ENCODE results near the gene PTPN22. TPM values are rescaled to one million over a fixed set of nuclear protein-coding genes. Genes with fewer than 3 reads are reported as not detected.

The PTPN22 gene
- total RNA-seq, 1 donor from 2014 or later: 66.7 TPM

DNA sequence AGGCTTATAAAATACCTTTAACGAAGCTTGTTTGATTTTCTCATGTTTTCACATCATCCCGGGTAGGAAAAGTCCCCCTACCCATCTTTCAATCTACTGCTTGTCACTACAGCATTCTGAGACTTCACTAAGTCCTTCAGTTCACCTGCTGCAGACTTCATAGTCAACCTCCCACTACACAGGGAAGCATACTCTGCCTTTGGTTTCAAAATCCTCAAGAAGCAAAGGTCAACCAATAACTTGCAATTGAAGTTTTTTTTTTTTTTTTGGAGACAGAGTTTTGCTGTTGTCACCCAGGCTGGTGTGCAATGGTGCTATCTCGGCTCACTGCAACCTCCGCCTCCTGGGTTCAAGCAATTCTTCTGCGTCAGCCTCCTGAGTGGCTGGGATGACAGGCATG, 4.7 kb upstream of the PTPN22 start:
- intact Hi-C loops (cut with micrococcal nuclease): no loop called here
- no peaks in the 10 kb centered on the region for H3K9me3 Mint-ChIP-seq
- no peak for DNase-seq (ENCODE audit: low spot score)
- peaks cover 7% of the 10 kb centered on the region for H3K36me3 Mint-ChIP-seq (ENCODE audit: low read depth)
- no peak overlapping the region for H3K27ac Mint-ChIP-seq
- no peaks in the 10 kb centered on the region for H3K27me3 Mint-ChIP-seq (ENCODE audit: insufficient read depth)
- H3K4me1 Mint-ChIP-seq (ENCODE audit: low read depth): peaks cover 74% of the 10 kb centered on the region
- no peak overlapping the region for H3K4me3 Mint-ChIP-seq

DNA sequence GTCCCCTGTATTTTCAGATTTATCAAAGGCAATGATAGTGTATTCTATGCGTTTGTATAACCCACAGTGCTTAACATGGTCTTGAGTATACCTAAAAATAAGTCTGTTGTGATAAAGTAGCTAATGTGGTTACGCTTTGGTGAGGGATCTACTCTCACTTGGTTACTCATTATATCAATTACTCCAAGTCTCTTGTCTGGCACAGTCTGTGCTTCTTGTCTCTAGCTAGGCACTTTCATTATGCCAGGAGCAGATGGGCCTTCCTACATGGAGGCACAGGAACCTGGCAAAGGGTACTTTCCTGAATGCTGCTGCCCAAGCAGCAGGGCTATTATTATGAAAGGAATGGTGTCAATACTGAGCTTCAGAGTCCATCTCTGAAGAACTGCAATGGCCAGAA, 4.2 kb upstream of the PTPN22 start:
- DNase-seq (ENCODE audit: low spot score): no peak
- no peaks in the 10 kb centered on the region for H3K9me3 Mint-ChIP-seq
- H3K4me3 Mint-ChIP-seq: no peak overlapping the region
- H3K27me3 Mint-ChIP-seq (ENCODE audit: insufficient read depth): no peaks in the 10 kb centered on the region
- no peak overlapping the region for H3K27ac Mint-ChIP-seq
- peaks cover 8% of the 10 kb centered on the region for H3K36me3 Mint-ChIP-seq (ENCODE audit: low read depth)
- intact Hi-C loops (cut with micrococcal nuclease): no loop called here
- peaks cover 70% of the 10 kb centered on the region for H3K4me1 Mint-ChIP-seq (ENCODE audit: low read depth)

DNA sequence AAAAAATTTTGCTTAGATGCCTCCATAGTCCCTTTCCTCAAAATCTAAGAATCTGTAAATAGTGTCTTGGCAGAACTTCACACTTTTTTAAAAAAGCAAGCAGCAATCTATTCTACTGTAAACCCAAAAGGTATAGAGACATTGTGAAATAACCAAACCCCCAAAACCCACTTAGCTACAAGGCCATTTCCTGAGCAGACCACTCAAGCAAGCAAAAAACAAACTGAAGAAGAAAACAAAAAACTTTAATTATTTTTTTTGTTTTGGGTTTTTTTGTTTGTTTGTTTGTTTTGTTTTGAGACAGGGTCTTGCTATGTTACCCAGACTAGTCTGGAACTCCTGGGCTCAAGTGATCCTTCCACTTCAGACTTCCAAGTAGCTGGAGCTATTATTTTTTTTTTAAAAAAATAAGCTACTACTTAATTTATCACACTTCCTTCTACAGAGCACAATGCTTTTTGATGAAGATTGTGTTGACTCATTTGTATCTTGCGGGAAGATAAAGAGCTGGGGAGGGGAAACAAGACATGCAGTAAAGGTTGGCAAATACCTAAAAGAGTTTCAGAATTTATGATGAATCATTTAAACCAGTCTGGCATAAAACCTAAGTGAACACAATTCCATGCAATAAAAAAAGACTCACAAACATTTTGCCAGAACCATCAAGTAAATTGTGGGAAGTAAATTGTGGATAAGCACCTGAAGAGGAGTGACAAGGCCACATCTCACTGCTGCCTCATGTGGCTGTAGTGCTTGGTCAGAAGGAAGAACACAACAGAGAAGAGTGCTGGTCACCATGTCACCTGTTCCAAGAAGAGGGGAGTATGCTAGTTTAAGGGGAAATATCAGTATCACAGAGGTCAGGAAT, 2.7 kb upstream of the PTPN22 start:
- no peak for DNase-seq (ENCODE audit: low spot score)
- Mint-ChIP-seq H3K27me3 (ENCODE audit: insufficient read depth) (no peaks in the 10 kb centered on the region), H3K36me3 (ENCODE audit: low read depth) (peaks cover 16% of the 10 kb centered on the region), H3K4me3 (peak overlapping the region; percentile 55), H3K4me1 (ENCODE audit: low read depth) (peaks cover 68% of the 10 kb centered on the region), H3K27ac (peak overlapping the region; percentile 87), H3K9me3 (no peaks in the 10 kb centered on the region)
- intact Hi-C loops (cut with micrococcal nuclease): loop anchor here (1.0 to 5.0 kb wide), 3 partner anchors 17 to 917 kb away; partner anchors contain the start of gene SLC16A1

DNA sequence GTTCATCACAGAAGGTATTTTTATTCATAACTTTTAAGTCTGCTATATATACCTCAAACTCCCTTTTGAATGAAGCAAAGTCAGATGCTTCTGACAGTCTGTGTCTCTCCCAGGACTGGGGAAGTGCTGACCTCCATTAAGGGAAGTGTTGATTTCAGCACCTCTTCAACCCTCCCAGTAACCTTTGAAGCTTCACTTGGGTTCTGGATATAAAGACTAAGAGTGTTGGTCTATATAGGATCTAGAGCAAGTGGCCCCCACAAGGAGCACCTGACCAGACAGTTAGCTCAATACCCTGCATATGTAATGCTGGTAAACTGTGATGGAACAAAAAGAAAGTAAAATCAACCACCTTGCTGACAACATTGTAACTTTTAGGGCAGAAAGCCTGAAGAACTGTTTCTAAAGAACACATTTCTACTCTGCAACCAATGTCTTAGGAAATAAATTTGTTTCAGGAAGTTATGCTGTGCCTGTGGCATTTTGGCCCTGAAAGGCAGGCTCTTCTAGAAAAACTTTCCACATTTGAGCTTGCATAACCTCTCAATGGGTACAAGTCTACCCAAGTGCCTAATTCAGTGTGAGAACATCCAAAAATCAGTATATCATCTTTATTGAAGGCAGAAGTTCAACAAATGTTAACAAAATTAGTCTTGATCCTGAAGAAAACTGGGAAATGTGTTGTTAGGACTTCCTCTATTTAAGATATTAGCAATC, 865 bp upstream of the PTPN22 start:
- H3K27ac Mint-ChIP-seq: peak overlapping the region; percentile 98
- intact Hi-C loops (cut with micrococcal nuclease): loop anchor here (5.0 kb wide), 2 partner anchors 140 to 915 kb away; partner anchors contain the start of gene SLC16A1

DNA sequence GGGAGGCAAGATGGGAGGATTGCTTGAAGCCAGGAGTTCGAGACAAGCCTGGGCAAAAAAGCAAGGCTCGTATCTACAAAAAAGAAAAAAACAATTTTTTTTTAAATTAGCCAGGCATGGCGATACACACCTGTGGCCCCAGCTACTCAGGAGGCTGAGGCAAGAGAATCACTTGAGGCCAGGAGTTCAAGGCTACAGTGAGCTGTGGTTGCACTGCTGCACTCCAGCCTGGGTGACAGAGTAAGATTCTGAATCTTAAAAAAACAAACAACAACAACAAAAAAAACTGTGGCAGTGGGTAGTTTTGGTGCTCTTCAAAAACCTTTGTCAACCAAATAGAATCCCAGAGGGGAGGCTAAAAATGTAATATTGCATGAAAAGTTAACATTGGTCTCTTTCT, 734 bp downstream of the PTPN22 start:
- no peaks in the 10 kb centered on the region for H3K9me3 Mint-ChIP-seq
- no peak for DNase-seq (ENCODE audit: low spot score)
- H3K4me1 Mint-ChIP-seq (ENCODE audit: low read depth): peaks cover 72% of the 10 kb centered on the region

More for the DNA sequence above, 865 bp upstream of the PTPN22 start:
- Mint-ChIP-seq H3K4me1 (ENCODE audit: low read depth) (peaks cover 69% of the 10 kb centered on the region), H3K36me3 (ENCODE audit: low read depth) (peaks cover 33% of the 10 kb centered on the region), H3K9me3 (no peaks in the 10 kb centered on the region), H3K4me3 (peak overlapping the region; percentile 93), H3K27me3 (ENCODE audit: insufficient read depth) (no peaks in the 10 kb centered on the region)
- peak; percentile 18 for DNase-seq (ENCODE audit: low spot score)

DNA sequence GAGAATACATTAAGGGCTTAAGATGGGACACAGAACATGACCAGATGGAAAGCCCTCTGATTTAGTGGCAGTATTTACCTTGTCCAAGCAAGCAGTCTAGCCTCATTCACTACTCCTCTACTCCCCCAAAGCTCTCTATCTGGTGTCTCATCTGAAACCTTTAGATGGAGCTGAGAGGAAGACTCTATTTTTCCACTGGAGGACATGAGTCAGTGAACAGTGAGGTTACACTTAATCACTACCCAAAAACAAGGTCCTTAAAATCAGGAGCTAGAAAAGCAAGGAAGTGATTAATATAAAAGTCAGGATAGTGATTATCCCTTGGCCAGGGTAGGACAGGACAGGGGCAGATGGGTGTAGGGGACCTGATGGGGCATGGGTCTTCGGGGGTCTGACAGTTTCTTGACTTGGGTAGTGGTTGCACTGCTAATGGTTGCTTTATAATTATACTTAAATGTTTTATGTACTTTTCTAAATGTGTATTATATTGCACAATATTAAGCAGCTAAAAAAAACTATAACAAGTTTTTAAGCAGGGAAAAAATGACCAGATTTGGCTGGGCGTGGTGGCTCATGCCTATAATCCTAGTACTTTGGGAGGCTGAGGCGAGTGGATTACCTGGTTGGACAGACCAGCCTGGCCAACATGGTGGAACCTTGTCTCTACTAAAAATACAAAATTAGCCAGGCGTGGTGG, 3.0 kb downstream of the PTPN22 start:
- no peaks in the 10 kb centered on the region for H3K9me3 Mint-ChIP-seq
- peaks cover 67% of the 10 kb centered on the region for H3K4me1 Mint-ChIP-seq (ENCODE audit: low read depth)
- H3K27ac Mint-ChIP-seq: peak overlapping the region; percentile 93
- peaks cover 43% of the 10 kb centered on the region for H3K36me3 Mint-ChIP-seq (ENCODE audit: low read depth)
- no peaks in the 10 kb centered on the region for H3K27me3 Mint-ChIP-seq (ENCODE audit: insufficient read depth)
- peak overlapping the region; percentile 93 for H3K4me3 Mint-ChIP-seq
- DNase-seq (ENCODE audit: low spot score): no peak
- intact Hi-C loops (cut with micrococcal nuclease): loop anchor here (1.0 kb wide), 2 partner anchors 22 to 33 kb away; no protein-coding TSS in a partner anchor

More for the DNA sequence above, 734 bp downstream of the PTPN22 start:
- H3K27ac Mint-ChIP-seq: peak overlapping the region; percentile 98
- peak overlapping the region; percentile 93 for H3K4me3 Mint-ChIP-seq
- no peaks in the 10 kb centered on the region for H3K27me3 Mint-ChIP-seq (ENCODE audit: insufficient read depth)
- peaks cover 35% of the 10 kb centered on the region for H3K36me3 Mint-ChIP-seq (ENCODE audit: low read depth)
- intact Hi-C loops (cut with micrococcal nuclease): loop anchor here (1.0 to 5.0 kb wide), 6 partner anchors 9 to 913 kb away; partner anchors contain the start of genes AP4B1, RSBN1 and SLC16A1

DNA sequence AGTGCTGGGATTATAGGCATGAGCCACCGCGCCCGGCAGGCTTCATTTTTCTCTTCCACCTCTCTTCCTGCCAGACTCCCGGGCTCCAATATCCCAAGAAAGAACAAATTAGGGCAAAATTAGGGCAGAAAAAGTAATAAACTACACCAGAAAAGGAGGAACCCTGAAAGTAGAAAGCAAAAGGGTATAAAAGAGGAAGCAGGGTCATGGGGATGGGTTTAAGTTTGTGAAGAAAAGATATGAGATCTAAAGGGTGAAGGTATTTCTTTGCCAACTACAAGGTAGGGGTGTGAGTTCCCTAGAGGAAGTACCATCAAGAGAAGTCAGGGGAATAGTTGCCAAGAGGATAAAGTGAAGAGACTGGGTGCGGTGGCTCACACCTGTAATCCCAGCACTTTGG, 9.9 kb downstream of the PTPN22 start:
- H3K4me1 Mint-ChIP-seq (ENCODE audit: low read depth): peaks cover 54% of the 10 kb centered on the region
- H3K9me3 Mint-ChIP-seq: no peaks in the 10 kb centered on the region
- peak overlapping the region; percentile 19 for H3K27ac Mint-ChIP-seq
- intact Hi-C loops (cut with micrococcal nuclease): loop anchor here (1.0 kb wide), 1 partner anchor 10 kb away; the partner anchor contains the start of gene PTPN22
- DNase-seq (ENCODE audit: low spot score): no peak
- no peak overlapping the region for H3K4me3 Mint-ChIP-seq
- H3K36me3 Mint-ChIP-seq (ENCODE audit: low read depth): peaks cover 54% of the 10 kb centered on the region
- H3K27me3 Mint-ChIP-seq (ENCODE audit: insufficient read depth): no peaks in the 10 kb centered on the region

DNA sequence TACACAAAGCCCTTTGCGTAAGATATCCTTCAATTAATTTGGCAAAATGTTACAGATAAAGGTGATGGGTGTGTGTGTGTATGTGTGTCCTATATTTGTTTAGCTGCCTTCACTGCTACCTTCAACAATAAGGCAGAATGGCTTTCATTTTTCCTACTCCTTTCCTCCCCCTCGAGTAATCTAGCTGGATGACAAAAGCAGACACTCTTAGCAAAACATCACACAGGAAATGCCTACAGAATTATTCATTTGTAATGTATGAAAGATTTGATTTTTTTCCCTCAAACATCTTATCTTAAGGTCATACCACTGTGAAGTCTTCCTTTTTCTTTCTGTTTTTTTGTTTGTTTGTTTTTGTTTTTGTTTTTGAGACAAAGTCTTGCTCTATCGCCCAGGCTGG, 10.6 kb downstream of the PTPN22 start:
- Mint-ChIP-seq H3K9me3 (no peaks in the 10 kb centered on the region), H3K4me3 (no peak overlapping the region), H3K27me3 (ENCODE audit: insufficient read depth) (no peaks in the 10 kb centered on the region), H3K36me3 (ENCODE audit: low read depth) (peaks cover 60% of the 10 kb centered on the region), H3K27ac (peak overlapping the region; percentile 54), H3K4me1 (ENCODE audit: low read depth) (peaks cover 51% of the 10 kb centered on the region)
- no peak for DNase-seq (ENCODE audit: low spot score)
- intact Hi-C loops (cut with micrococcal nuclease): loop anchor here (1.0 kb wide), 1 partner anchor 10 kb away; the partner anchor contains the start of gene PTPN22

DNA sequence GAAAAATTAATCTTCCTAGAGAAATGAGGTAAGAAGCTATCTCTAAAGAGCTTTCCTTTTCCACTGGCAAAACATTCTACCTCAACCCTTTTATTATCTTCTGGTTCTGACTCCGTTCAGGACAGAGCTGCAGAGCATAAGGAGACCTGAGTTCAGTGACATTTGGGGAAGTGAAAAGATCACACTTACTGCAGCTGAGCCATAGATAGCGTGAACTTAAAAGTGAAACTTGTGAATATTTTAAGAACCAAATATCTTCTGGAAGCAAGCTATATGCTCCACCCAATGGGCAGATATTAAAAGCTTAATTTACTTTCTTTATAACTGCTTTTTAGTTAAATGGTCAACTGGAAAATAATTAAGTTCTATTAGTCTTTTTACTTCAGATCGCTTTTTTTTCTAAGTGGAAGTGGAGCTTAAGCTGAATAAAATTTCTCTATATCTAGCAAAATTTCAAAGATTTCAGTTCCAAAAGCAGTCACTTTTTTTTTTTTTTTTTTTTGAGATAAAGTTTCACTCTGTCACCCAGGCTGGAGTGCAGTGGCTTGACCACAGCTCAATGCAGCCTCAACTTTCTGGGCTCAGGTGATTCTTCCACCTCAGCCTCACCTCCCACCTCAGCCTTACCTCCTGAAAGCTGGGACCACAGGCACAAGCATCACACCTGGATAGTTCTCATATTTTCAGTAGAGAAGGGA, 11.9 kb downstream of the PTPN22 start:
- Mint-ChIP-seq H3K27ac (peak overlapping the region; percentile 62), H3K4me1 (ENCODE audit: low read depth) (peaks cover 43% of the 10 kb centered on the region), H3K36me3 (ENCODE audit: low read depth) (peaks cover 61% of the 10 kb centered on the region), H3K9me3 (no peaks in the 10 kb centered on the region), H3K27me3 (ENCODE audit: insufficient read depth) (no peaks in the 10 kb centered on the region), H3K4me3 (peak overlapping the region; percentile 24)
- no peak for DNase-seq (ENCODE audit: low spot score)
- intact Hi-C loops (cut with micrococcal nuclease): loop anchor here (2.0 kb wide), 1 partner anchor 15 kb away; no protein-coding TSS in a partner anchor

DNA sequence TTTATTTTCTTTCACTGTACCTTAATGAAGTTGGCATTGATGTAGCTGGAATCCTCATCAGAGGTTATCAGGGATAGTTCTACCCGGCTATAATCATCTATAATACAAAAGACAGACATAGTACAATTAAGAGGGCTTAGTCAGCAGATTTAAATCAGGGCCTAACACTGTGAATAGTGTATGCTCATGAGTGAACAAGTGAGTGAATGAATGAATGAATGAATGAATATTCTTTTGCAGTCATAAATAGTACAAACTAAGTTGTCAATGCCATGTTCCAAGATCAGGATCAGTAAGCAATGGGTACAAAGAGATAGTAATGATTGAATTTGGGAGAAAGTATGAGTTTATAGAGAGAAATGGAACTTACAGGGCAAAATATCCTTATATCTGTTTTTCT, 12.5 kb downstream of the PTPN22 start:
- intact Hi-C loops (cut with micrococcal nuclease): loop anchor here (2.0 kb wide), 1 partner anchor 14 kb away; no protein-coding TSS in a partner anchor
- H3K9me3 Mint-ChIP-seq: no peaks in the 10 kb centered on the region
- H3K27ac Mint-ChIP-seq: peak overlapping the region; percentile 31
- H3K27me3 Mint-ChIP-seq (ENCODE audit: insufficient read depth): no peaks in the 10 kb centered on the region
- DNase-seq (ENCODE audit: low spot score): no peak
- H3K4me1 Mint-ChIP-seq (ENCODE audit: low read depth): peaks cover 50% of the 10 kb centered on the region
- peaks cover 65% of the 10 kb centered on the region for H3K36me3 Mint-ChIP-seq (ENCODE audit: low read depth)
- H3K4me3 Mint-ChIP-seq: no peak overlapping the region

DNA sequence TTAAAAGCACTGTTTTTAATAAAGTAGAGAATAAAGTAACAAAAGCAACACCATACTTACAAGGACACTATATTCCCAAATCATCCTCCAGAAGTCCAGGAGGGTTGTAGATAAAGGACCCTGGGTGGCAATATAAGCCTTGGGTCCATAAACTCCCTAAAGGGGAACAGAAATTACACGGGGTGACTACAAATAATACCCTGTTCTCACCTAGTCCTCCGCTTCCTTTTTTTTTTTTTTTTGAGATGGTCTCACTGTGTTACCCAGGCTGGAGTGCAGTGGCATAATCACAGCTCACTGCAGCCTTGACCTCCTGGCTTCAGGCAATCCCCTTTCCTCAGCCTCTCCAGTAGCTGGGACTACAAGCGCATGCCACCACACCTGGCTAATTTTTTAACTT, 13.1 kb downstream of the PTPN22 start:
- no peaks in the 10 kb centered on the region for H3K9me3 Mint-ChIP-seq
- H3K27me3 Mint-ChIP-seq (ENCODE audit: insufficient read depth): no peaks in the 10 kb centered on the region
- H3K36me3 Mint-ChIP-seq (ENCODE audit: low read depth): peaks cover 61% of the 10 kb centered on the region
- no peak overlapping the region for H3K4me3 Mint-ChIP-seq
- DNase-seq (ENCODE audit: low spot score): no peak
- peaks cover 50% of the 10 kb centered on the region for H3K4me1 Mint-ChIP-seq (ENCODE audit: low read depth)
- intact Hi-C loops (cut with micrococcal nuclease): loop anchor here (2.0 kb wide), 1 partner anchor 14 kb away; no protein-coding TSS in a partner anchor
- no peak overlapping the region for H3K27ac Mint-ChIP-seq

DNA sequence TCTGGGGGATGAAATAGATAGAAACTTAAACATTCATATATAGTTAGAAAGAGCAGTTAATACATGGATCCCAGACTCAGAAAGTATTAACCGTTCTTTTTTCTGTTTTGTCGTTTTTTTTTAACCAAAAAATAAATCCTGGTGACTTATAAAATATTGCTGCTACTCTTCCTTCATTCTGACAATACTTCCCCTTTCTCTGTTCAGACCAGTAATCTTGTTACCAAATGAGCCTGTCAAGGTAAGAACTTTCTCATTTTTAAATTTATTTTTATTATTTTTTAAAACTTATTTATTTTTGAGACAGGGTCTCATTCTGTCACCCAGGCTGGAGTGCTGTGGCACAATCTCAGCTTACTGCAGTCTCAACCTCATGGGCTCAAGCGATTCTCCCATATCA, 13.7 kb downstream of the PTPN22 start:
- Mint-ChIP-seq H3K27me3 (ENCODE audit: insufficient read depth) (no peaks in the 10 kb centered on the region), H3K27ac (no peak overlapping the region), H3K4me1 (ENCODE audit: low read depth) (peaks cover 49% of the 10 kb centered on the region), H3K4me3 (no peak overlapping the region), H3K9me3 (no peaks in the 10 kb centered on the region), H3K36me3 (ENCODE audit: low read depth) (peaks cover 57% of the 10 kb centered on the region)
- DNase-seq (ENCODE audit: low spot score): no peak
- intact Hi-C loops (cut with micrococcal nuclease): loop anchor here (2.0 kb wide), 1 partner anchor 13 kb away; no protein-coding TSS in a partner anchor
